Measurements from ENCODE around the gene ARL2BP. TPM values are rescaled to one million over a fixed set of nuclear protein-coding genes. Genes with fewer than 3 reads are reported as not detected.

ARL2BP gene
- total and polyA plus RNA-seq, 2 donors, result 41.4 to 54.7 TPM

DNA sequence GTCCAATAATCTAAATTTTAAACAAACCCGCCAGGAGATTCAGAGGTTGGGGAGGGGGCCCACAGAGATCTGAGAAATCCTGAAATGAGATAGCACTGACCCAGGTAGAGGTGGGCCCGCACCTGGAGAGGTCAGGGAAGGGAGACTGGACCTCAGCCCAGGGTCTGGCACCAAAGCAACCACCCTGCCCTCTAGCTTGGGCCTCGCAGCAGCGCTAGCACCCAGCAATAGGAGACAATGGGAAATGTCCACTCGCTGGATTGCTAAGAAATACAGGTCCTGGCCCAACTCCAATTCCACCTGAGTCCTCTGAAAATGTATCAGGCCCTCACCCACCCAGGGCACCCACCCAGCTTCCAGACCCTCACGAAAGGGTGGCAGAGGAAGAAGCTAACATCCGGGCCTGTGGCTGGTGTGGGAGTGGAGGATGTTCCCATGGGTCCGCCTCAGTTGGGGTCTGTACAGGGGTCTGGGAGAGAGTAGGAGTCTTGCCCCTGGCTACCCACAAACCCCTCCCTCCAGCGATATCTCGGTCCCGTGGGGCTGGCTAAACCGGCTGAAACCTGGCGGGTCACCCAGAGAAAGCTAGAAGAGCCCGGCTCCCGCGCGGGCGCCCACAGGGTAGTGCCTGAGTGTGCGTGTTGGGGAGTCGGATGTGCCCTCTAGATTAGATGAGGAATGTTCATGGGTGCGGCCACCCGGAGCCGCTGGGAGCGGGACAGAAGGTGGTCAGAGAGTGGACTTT is 38.3 kb downstream of the ARL2BP start:
- Histone ChIP-seq H3K4me1 (ENCODE audit: control insufficient read depth in 2 of 2, insufficient read depth in 2 of 2, low read length in 2 of 2) (peaks cover 9 to 22% of the 10 kb centered on the region in 2 donors), H3K27ac (ENCODE audit: low read depth in 1 of 2, low read length in 1 of 2) (no peak overlapping the region), H3K36me3 (ENCODE audit: control insufficient read depth in 2 of 2, insufficient read depth in 2 of 2, low read length in 1 of 2) (no peaks in the 10 kb centered on the region), H3K9me3 (ENCODE audit: control insufficient read depth in 2 of 2, insufficient read depth in 1 of 2, low read length in 1 of 2) (peaks cover 0 to 10% of the 10 kb centered on the region in 2 donors), H3K27me3 (ENCODE audit: control insufficient read depth in 2 of 2, insufficient read depth in 1 of 2, low read length in 1 of 2) (peaks cover 28 to 64% of the 10 kb centered on the region in 2 donors), H3K4me3 (ENCODE audit: low read length in 2 of 2) (peak overlapping the region; percentile 16 to 60)
- DNase-seq (ENCODE audit: low read depth in 6 of 9, low spot score in 9 of 9), result no peak
- WGBS, result 76% methylated on average over 24 of the region's 24 CpGs

DNA sequence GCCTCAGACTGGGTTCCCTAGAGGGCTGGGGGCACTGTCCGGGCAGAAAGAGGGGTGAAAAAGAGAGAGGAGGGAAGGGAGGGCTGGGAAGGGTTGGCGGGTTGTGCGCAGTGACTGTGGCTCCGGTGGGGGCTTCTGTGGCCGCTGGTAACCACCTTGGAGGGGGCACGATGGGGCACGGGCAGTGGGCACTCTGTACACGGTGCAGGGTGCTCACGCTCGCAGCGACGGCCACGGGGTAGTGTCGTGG is 38.8 kb downstream of the ARL2BP start:
- 24% methylated on average over 14 of the region's 14 CpGs for WGBS
- peaks cover 0 to 10% of the 10 kb centered on the region in 2 donors for H3K9me3 ChIP-seq (ENCODE audit: control insufficient read depth in 2 of 2, insufficient read depth in 1 of 2, low read length in 1 of 2)
- peak overlapping the region; percentile 16 to 60 for H3K4me3 ChIP-seq (ENCODE audit: low read length in 2 of 2)
- peaks cover 9 to 22% of the 10 kb centered on the region in 2 donors for H3K4me1 ChIP-seq (ENCODE audit: control insufficient read depth in 2 of 2, insufficient read depth in 2 of 2, low read length in 2 of 2)
- no peaks in the 10 kb centered on the region for H3K36me3 ChIP-seq (ENCODE audit: control insufficient read depth in 2 of 2, insufficient read depth in 2 of 2, low read length in 1 of 2)
- DNase-seq (ENCODE audit: low read depth in 6 of 9, low spot score in 9 of 9), result no peak
- peaks cover 28 to 61% of the 10 kb centered on the region in 2 donors for H3K27me3 ChIP-seq (ENCODE audit: control insufficient read depth in 2 of 2, insufficient read depth in 1 of 2, low read length in 1 of 2)
- no peak overlapping the region for H3K27ac ChIP-seq (ENCODE audit: low read depth in 1 of 2, low read length in 1 of 2)

DNA sequence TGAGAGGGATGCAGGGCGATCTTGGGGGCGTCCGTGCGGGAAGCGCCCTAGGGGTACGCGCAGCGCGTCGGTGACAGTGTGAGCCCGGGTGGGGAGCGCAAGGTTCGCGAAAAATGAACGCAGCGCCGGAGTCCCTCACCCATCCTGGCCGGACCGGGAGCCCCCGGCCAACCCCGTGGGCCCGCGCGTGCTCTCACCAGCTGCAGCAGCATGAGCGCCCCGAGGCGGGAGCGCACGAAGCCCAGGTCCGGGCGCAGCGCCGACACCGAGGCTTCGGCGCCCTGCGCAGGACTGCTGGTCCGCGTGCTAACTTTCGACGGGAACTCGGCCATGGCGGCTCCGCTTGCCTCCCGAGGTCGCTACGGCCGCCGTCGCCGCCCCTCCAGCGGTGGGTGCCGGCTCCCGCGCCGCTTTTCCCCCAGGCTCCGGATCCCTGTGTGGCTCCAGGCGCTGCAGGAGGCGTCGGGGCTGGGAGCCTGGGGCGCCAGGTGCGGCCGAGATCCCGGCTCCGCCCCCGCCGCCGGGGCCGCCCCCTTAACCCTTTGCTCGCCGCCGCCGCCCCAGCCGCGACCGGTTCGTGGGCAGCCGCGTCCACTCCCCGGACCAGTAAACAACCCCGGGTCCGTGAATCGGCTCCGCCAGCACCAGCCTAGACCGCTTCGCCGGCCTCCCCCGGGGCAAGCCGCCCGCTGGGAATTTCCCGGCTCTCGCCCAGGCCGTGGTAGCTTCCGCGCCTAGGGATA is 39.3 kb downstream of the ARL2BP start, which contains the start of gene PLLP:
PLLP (minus strand) TSS at position 464 of the 743 bp plus-strand sequence; CDS start at position 332, 132 bp downstream.
- DNase-seq (ENCODE audit: low read depth in 6 of 9, low spot score in 9 of 9), result peak in 2 of 9 donors; percentile 42 to 62
- no peak within 1 kb of the TSS for H3K27ac ChIP-seq (ENCODE audit: low read depth in 1 of 2, low read length in 1 of 2)
- H3K4me3 ChIP-seq (ENCODE audit: low read length in 2 of 2), result peak within 1 kb of the TSS; percentile 48 to 60
- peaks cover 9 to 22% of the 10 kb centered on the region in 2 donors for H3K4me1 ChIP-seq (ENCODE audit: control insufficient read depth in 2 of 2, insufficient read depth in 2 of 2, low read length in 2 of 2)
- H3K36me3 ChIP-seq (ENCODE audit: control insufficient read depth in 2 of 2, insufficient read depth in 2 of 2, low read length in 1 of 2), result no peaks in the 10 kb centered on the region
- 5% methylated on average over 95 of the region's 95 CpGs for WGBS
- H3K9me3 ChIP-seq (ENCODE audit: control insufficient read depth in 2 of 2, insufficient read depth in 1 of 2, low read length in 1 of 2), result peaks cover 0 to 10% of the 10 kb centered on the region in 2 donors
- peaks cover 28 to 61% of the 10 kb centered on the region in 2 donors for H3K27me3 ChIP-seq (ENCODE audit: control insufficient read depth in 2 of 2, insufficient read depth in 1 of 2, low read length in 1 of 2)

GRCh38 chr16:57284952-57285363 is 39.9 kb downstream of the ARL2BP start:
- Histone ChIP-seq H3K36me3 (ENCODE audit: control insufficient read depth in 2 of 2, insufficient read depth in 2 of 2, low read length in 1 of 2) (no peaks in the 10 kb centered on the region), H3K9me3 (ENCODE audit: control insufficient read depth in 2 of 2, insufficient read depth in 1 of 2, low read length in 1 of 2) (peaks cover 0 to 10% of the 10 kb centered on the region in 2 donors), H3K4me3 (ENCODE audit: low read length in 2 of 2) (peak overlapping the region; percentile 48 to 60), H3K4me1 (ENCODE audit: control insufficient read depth in 2 of 2, insufficient read depth in 2 of 2, low read length in 2 of 2) (peaks cover 9 to 19% of the 10 kb centered on the region in 2 donors), H3K27ac (ENCODE audit: low read depth in 1 of 2, low read length in 1 of 2) (no peak overlapping the region), H3K27me3 (ENCODE audit: control insufficient read depth in 2 of 2, insufficient read depth in 1 of 2, low read length in 1 of 2) (peaks cover 28 to 58% of the 10 kb centered on the region in 2 donors)
- 16% methylated on average over 22 of the region's 22 CpGs for WGBS
- DNase-seq (ENCODE audit: low read depth in 6 of 9, low spot score in 9 of 9), result no peak

DNA sequence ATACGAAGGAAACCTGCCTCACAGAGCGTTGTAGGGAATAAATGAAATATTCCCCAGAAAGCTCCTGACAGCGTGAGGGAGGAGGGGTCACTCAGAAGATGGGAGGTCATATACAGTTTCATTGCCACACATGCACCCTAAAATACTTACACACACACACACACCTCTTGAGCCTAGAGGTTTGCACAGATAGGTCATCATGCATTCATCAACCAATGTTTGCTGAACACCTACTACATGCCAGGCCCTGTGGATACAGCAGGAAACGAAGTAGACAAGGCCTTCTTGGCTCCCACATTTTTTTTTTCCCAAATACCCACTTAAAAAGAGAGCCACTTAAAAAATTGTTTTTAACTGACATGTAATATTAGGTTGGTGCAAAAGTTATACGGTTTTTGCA is 40.3 kb downstream of the ARL2BP start:
- WGBS, result 81% methylated on average over 5 of the region's 5 CpGs
- Histone ChIP-seq H3K36me3 (ENCODE audit: control insufficient read depth in 2 of 2, insufficient read depth in 2 of 2, low read length in 1 of 2) (no peaks in the 10 kb centered on the region), H3K27ac (ENCODE audit: low read depth in 1 of 2, low read length in 1 of 2) (no peak overlapping the region), H3K27me3 (ENCODE audit: control insufficient read depth in 2 of 2, insufficient read depth in 1 of 2, low read length in 1 of 2) (peaks cover 28 to 58% of the 10 kb centered on the region in 2 donors), H3K9me3 (ENCODE audit: control insufficient read depth in 2 of 2, insufficient read depth in 1 of 2, low read length in 1 of 2) (peaks cover 0 to 10% of the 10 kb centered on the region in 2 donors), H3K4me1 (ENCODE audit: control insufficient read depth in 2 of 2, insufficient read depth in 2 of 2, low read length in 2 of 2) (peaks cover 9 to 16% of the 10 kb centered on the region in 2 donors), H3K4me3 (ENCODE audit: low read length in 2 of 2) (no peak overlapping the region)
- DNase-seq (ENCODE audit: low read depth in 6 of 9, low spot score in 9 of 9), result no peak

- Histone ChIP-seq H3K27ac (ENCODE audit: low read depth in 1 of 2, low read length in 1 of 2) (no peak overlapping the region), H3K36me3 (ENCODE audit: control insufficient read depth in 2 of 2, insufficient read depth in 2 of 2, low read length in 1 of 2) (no peaks in the 10 kb centered on the region), H3K4me3 (ENCODE audit: low read length in 2 of 2) (no peak overlapping the region), H3K9me3 (ENCODE audit: control insufficient read depth in 2 of 2, insufficient read depth in 1 of 2, low read length in 1 of 2) (peaks cover 0 to 4% of the 10 kb centered on the region in 2 donors), H3K27me3 (ENCODE audit: control insufficient read depth in 2 of 2, insufficient read depth in 1 of 2, low read length in 1 of 2) (peaks cover 10 to 21% of the 10 kb centered on the region in 2 donors), H3K4me1 (ENCODE audit: control insufficient read depth in 2 of 2, insufficient read depth in 2 of 2, low read length in 2 of 2) (peaks cover 2 to 6% of the 10 kb centered on the region in 2 donors)
- 88% methylated on average over 14 of the region's 14 CpGs for WGBS
- no peak for DNase-seq (ENCODE audit: low read depth in 6 of 9, low spot score in 9 of 9)
Measured at GRCh38 chr16:57289391-57290257, 44.6 kb downstream of the ARL2BP start.

DNA sequence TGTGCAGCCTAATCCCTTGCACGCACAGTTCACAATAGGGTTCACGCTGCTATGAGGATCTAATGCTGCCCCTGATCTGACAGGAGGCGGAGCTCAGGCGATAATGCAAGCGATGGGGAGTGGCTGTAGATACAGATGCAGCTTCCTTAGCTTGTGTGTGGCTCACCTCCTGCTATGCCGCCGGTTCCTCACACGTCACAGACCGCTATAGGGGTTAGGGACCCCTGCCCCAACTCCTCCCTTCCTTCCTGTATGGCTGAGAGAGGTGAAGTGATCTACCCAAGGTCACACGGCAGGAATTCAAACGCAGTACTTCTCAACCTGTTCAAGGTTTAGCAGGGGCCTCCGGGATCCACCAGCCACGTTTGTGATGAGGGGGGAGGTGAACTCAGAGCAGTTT is 52.8 kb downstream of the ARL2BP start:
- peak overlapping the region in 1 of 2 donors; percentile 77 for H3K27ac ChIP-seq (ENCODE audit: low read depth in 1 of 2, low read length in 1 of 2)
- peaks cover 0 to 46% of the 10 kb centered on the region in 2 donors for H3K4me1 ChIP-seq (ENCODE audit: control insufficient read depth in 2 of 2, insufficient read depth in 2 of 2, low read length in 2 of 2)
- H3K36me3 ChIP-seq (ENCODE audit: control insufficient read depth in 2 of 2, insufficient read depth in 2 of 2, low read length in 1 of 2), result no peaks in the 10 kb centered on the region
- peak in 6 of 9 donors; percentile 34 to 79 (median 58) for DNase-seq (ENCODE audit: low read depth in 6 of 9, low spot score in 9 of 9)
- WGBS, result 64% methylated on average over 13 of the region's 13 CpGs
- peaks cover 0 to 1% of the 10 kb centered on the region in 2 donors for H3K9me3 ChIP-seq (ENCODE audit: control insufficient read depth in 2 of 2, insufficient read depth in 1 of 2, low read length in 1 of 2)
- no peaks in the 10 kb centered on the region for H3K27me3 ChIP-seq (ENCODE audit: control insufficient read depth in 2 of 2, insufficient read depth in 1 of 2, low read length in 1 of 2)
- no peak overlapping the region for H3K4me3 ChIP-seq (ENCODE audit: low read length in 2 of 2)

DNA sequence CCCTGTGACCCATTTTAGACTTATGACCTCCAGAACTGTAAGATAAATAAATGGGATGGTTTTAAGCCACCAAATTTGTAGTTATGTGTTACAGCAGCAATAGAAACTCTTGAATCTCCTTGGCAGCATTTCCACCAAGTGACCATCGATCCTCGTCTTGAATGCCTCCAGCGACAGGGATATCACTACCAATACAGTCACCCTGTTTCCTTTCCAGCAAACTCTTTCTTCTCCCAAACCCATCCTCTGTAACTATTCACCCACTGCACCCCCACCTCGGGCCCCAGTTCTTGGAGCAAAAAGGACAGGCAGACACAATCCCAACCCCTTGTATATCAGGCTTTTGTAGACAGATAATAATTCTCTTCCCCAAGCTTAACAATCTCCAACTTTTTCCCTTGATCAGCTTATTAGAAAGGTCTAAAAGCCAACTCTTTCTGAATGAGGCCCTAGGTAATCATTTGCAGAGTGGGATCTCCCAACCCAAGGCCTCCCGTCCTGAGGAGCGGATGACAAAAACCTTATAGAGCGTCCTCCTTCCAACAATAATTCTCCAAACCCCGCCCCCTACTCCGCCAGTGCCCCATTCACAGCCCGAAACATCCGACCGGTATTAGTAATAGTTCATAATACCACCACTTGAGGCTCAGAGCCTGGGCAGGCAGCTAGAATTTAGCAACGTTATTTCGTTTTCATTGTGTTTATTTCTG is 54.1 kb downstream of the ARL2BP start:
- Histone ChIP-seq H3K36me3 (ENCODE audit: control insufficient read depth in 2 of 2, insufficient read depth in 2 of 2, low read length in 1 of 2) (no peaks in the 10 kb centered on the region), H3K4me3 (ENCODE audit: low read length in 2 of 2) (peak overlapping the region; percentile 43 to 52)
- DNase-seq (ENCODE audit: low read depth in 6 of 9, low spot score in 9 of 9), result no peak

More for the DNA sequence above, 54.1 kb downstream of the ARL2BP start:
- Histone ChIP-seq H3K9me3 (ENCODE audit: control insufficient read depth in 2 of 2, insufficient read depth in 1 of 2, low read length in 1 of 2) (peaks cover 0 to 6% of the 10 kb centered on the region in 2 donors), H3K27ac (ENCODE audit: low read depth in 1 of 2, low read length in 1 of 2) (peak overlapping the region; percentile 66 to 83), H3K4me1 (ENCODE audit: control insufficient read depth in 2 of 2, insufficient read depth in 2 of 2, low read length in 2 of 2) (peaks cover 0 to 59% of the 10 kb centered on the region in 2 donors), H3K27me3 (ENCODE audit: control insufficient read depth in 2 of 2, insufficient read depth in 1 of 2, low read length in 1 of 2) (no peaks in the 10 kb centered on the region)
- WGBS, result 35% methylated on average over 14 of the region's 14 CpGs

All from thymus (tissue), 11 donors.